A549 treated with ZK216348 at 1 μM for 4 hours (cell line): ENCODE data around the gene ELF5. TPM values are rescaled to one million over a fixed set of nuclear protein-coding genes. Genes with fewer than 3 reads are reported as not detected.

Experiments used
- total RNA-seq: library from RNA; stranded (reverse); fragments of 200-300 nt; extraction: Qiagen RNA extraction; gene quantifications from 5 replicates; pipeline ENCODE4 v1.2.3, GENCODE V29; 2022; ENCODE audit warnings: low read depth

Gene ELF5
- not detected in 5 replicates for total RNA-seq

GRCh38 chr11:34513682-34514449, at the start of gene ELF5:
Gene ELF5 (minus strand): TSS chr11:34513794. CDS start chr11:34505749, 8,045 bp downstream.

GRCh38 chr11:34438529-34439507, 74.8 kb downstream of the ELF5 start, which contains the start of gene CAT:
Gene CAT (plus strand): TSS chr11:34438934. CDS start chr11:34439014, 80 bp downstream.

Other genes starting within 250 kb of the ELF5 start
- 22.6 to 41.2 TPM (median 35.3 TPM) in 5 replicates for gene ABTB2, start 155.8 kb downstream of the ELF5 start, total RNA-seq
- 35.6 to 44.0 TPM (median 37.4 TPM) in 5 replicates for gene CAT, start 74.9 kb downstream of the ELF5 start, total RNA-seq
- gene EHF, start 107.3 kb upstream of the ELF5 start, total RNA-seq, result 0.36 to 1.3 TPM (median 0.95 TPM) in 5 replicates